ENCODE measurements around the gene TIGD1.
"Not testable (repeated sequence)": the region's sequence is repeated elsewhere in the genome, so short reads cannot be mapped to it uniquely, and the experiment has no call there.

The TIGD1 gene

DNA sequence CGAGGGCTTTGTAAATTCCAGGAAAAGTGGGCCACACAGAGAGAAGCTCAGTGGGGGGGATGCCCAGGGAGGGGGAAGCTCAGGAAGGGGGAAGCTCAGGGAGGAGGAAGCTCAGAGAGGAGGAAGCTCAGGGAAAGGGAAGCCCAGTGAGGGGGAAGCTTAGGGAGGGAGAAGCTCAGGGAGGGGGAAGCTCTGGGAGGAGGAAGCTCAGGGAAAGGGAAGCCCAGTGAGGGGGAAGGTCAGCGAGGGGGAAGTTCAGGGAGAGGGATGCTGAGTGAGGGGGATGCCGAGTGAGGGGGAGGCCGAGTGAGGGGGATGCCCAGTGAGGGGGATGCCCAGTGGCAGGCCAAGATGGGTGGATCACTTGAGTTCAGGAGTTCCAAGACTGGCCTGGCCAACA lies 11.7 kb downstream of the TIGD1 start:
- DNase-seq, result no peak

DNA sequence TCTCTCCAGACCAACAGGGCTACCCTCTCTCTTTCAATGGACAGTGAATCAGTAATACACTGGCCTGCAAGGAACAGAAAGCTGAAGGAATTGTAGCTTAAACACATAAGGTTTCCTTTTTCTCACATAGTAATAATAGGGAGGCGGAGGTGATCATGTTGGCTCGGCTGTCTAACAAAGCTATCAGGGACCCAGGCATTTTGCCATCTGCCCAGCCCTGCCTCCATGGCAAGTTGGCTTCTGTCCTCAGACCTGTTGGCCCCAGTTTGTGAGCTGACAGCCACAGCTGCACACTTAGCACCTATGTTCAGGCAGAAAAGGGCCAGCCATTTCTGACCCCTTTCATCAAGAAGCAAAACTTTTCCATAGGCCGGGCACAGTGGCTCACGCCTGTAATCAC lies 12.9 kb downstream of the TIGD1 start:
- no peak for DNase-seq

DNA sequence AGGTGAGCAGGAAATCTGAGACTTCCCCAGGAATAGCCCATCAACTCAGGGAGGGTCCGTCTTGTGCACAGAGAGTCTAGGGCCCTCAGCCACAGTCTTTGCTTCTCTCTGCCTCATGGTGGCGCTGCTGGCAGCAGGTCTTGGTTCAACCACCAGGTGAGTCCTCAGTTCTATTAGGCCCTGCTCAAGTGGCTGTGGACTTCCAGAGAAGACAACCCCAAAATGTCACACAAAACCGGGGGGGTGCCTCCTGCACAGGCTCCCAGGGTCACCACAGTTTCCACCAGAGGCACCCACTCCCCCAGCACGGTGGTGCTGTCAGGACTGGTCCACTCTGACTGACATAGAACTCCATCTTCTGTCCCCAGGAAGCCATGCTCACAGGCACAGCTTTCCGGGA lies 13.3 kb downstream of the TIGD1 start:
- DNase-seq, result peak; percentile 59

DNA sequence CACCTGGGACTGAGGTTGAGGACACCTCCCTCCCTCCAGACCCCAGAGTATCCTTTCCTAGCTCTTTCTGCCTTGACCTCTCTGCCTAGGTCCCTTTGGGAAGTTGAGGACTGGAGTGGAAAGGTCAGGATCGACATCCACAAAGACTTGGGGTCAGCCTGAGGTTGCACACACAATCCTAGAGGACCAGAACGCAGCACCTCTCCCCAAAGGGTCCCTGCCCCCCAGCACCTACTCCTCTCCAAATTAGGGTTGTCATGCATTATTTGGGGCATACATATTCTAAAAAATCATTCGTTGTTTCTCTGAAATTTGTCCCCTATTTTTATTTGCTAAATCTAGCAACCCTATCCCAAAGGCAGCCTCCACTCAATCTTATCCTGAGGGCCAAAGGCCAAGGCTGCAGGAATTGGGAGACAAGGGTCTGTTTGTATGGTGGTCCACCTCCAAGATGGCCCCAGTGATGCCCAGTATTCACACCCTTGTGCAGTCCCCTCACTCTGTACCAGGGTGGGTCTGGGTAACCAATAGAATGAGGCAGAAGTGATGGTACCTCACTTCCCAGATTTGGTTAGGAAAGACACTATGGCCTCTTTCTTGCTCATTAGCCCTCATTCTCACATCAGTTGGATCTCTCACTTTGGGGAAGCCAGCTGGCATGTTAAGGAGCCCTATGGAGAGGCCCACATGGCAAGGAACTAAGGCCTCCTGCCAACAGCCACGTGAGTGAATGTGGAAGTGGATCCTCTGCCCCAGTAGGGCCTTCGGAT lies 14.4 kb downstream of the TIGD1 start:
- no peak for DNase-seq

DNA sequence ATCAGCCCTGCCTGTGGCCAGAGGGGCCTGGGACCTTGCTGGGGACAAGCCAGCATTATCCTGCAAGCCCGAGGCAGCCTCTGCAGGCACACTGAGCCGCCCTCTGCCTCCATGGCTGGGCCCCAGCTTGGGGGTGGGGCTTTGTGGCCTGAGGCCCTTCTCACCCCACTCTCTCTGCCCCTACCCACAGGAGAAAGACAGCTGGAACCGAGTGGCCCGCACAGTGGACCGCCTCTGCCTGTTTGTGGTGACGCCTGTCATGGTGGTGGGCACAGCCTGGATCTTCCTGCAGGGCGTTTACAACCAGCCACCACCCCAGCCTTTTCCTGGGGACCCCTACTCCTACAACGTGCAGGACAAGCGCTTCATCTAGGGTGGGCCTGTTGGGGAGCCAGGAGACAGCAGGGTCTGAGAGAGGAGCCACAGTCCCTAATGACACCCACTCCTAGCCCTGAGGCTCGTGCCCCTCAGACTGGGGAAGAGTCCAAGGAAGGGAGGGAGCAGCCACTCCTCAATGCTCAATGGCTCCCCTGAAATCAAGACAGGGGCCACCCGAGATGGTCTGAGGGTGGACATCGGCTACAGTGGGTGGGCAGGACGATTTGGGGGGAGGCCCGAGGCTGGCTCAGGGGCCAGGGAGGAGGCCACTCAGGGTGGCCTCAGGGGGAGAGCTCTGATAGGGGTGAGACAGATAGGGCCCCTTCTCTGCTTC lies 15.3 kb downstream of the TIGD1 start:
- no peak for DNase-seq

DNA sequence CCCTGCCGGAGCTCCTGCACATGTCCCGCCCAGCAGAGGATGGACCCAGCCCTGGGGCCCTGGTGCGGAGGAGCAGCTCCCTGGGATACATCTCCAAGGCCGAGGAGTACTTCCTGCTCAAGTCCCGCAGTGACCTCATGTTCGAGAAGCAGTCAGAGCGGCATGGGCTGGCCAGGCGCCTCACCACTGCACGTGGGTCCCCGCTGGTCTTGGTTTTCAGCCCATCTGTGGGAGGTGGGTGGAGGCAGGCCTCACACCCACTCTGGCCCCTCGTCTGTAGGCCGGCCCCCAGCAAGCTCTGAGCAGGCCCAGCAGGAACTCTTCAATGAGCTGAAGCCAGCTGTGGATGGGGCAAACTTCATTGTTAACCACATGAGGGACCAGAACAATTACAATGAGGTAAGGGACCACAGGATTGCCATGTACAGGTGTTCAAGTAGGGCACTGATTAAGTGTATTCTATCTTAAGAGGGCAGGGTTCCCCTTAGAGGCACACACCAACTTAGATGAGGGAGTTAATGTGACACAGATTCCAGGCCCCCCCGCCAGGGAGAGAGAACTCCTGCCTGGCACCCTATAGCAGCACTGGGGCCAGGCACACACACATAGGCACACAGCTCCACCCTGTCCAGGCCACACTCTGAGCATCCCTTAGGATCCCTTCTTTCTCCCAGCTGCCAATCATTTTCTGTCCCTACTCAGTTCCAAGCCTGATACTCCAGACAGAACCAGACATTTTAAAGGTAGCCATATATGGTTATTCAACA lies 16.2 kb downstream of the TIGD1 start:
- DNase-seq, result no peak

DNA sequence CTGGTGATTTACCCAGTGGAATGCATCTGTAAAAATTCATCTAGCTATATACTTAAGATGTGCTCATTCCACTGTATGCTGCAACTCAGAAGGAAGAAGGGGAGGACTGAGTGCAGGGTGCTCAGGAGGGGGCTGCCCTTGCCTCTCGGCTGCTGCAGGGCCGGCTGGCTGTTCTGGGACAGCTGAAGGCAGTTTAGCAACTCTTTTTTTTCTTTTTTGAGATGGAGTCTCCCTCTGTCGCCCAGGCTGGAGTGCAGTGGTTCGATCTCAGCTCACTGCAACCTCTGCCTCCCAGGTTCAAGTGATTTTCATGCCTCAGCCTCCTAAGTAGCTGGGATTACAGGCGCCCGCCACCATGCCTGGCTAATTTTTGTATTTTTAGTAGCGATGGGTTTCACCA lies 17.5 kb downstream of the TIGD1 start:
- DNase-seq, result not testable (repeated sequence)

DNA sequence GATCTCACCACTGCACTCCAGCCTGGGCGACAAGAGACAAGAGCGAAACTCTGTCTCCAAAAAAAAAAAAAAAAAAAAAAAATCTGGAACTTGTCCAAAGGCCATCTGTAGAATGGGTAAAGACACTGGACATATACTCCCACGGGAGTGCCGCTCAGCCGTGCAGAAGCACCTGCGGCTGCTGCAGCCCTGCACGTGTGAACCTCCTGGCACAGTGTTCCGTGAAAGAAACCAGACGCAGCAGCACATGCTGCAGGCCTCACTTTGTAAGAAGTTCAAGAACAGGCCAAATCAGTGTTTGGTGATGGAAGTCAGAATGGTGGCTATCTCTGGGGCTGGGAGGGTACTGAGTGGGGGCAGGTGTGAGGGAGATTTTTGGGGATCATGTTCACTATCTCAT lies 17.9 kb downstream of the TIGD1 start:
- DNase-seq, result no peak

DNA sequence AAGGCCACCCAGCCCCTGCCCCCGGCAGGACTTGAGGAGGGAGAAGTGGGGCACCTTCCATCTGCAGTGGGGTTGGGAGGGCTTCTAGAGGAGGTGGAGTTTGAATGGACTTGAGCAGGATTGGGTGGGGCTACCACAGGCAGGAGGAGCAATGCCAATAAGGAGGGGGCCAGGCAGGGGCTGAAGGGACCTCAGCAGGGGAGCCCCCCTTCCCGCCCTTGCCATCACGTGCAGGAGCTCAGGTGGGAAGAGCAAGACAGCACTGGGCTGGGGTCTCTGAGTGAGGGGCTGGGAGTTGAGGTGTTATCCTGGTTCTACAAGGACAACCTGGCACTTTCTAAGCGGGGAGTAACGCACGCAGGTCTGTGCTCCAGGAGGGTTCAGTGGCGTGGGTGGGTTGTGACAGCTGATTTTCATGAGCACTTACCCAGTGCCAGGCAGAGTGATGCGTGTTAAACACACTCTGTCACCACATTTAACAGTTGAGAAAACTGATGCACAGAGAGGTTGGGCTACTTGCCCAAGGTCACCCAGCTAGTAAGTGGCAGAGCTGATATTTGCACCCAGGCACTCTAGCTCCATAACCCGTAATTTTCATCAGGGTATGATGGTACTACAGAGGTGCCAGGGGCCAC lies 19.6 kb downstream of the TIGD1 start:
- DNase-seq, result no peak

DNA sequence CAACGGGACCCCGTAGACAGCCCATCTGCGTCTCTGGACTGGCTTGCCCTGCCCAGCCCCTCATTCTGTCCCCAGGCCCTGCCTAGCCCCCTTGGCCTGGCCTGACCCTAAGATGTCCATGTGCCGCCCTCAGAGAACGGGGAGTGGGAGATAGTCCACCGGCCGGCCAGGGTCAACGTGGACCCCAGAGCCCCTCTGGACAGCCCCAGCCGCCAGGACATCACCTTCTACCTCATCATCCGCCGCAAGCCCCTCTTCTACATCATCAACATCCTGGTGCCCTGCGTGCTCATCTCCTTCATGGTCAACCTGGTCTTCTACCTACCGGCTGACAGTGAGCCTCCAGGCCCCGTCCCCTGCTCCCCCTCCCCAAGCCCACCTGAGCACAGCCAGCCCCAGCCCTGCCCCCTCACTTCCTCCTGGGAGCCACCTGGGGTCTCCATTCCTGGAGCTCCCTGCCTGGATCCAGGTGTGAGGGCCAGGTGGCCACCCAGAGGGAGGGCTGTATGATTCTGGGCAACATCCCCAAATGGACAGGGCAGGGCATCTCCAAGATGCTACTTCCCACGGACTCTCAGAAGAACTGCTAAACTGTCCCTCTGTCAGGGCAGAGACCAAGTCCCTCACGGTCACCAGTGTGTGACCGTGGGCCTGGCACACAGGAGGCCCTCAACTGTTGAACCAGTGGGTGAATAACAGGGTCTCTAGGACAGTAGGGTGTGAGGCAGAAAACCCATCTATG lies 20.4 kb downstream of the TIGD1 start:
- DNase-seq, result no peak

DNA sequence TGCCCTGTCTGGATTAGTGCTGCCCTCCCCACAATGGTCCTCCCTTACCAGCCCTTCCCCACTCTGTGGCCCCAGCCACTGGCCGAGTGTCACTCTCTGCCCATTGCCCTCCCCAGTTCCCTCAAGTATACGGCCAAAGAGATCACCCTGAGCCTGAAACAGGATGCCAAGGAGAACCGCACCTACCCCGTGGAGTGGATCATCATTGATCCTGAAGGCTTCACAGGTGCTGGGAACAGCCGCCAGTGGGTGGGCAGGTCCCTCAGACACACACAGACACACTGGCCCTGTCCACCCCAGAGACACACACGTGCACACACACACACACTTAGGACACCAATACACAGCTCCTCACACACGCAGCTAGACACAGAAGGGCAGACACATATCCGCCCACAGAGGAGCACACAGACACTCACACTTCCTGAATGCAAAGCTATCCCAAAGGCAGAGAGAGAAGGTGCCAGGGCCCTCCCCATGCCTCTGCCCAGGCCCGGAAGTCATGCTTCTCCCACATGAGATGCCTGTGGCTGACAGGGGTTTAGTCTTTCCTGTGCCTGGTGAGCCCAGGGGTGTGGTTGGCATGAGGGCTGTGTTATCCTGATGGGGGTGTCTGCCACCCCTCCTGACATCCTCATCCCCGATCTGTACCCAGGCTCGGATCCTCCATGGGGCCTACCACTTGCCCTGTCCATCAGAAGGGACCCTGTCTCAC lies 21.5 kb downstream of the TIGD1 start:
- no peak for DNase-seq

DNA sequence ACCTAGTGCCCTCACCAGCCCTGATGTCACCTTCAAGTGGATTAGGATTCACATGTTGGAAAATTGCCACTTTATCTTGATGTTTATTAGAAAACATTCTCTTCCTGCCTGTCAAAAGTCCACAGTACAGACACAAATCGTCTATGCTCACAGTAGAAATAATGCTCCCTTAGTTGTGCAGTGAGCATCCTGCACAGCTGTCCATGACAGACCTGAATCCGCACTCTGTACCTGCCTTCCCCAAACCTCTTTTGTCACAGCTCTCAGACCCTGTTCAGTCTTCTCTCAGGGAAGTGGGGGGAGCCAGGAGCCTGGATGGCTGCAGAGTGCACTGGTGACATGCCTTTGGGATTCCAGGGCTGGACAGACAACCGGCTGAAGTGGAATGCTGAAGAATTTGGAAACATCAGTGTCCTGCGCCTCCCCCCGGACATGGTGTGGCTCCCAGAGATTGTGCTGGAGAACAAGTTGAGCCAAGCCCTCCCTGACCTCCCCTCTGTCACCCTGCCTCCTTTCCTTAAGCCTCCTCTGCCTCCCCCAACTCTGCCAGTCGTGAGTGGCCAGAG lies 22.4 kb downstream of the TIGD1 start:
- DNase-seq, result no peak

DNA sequence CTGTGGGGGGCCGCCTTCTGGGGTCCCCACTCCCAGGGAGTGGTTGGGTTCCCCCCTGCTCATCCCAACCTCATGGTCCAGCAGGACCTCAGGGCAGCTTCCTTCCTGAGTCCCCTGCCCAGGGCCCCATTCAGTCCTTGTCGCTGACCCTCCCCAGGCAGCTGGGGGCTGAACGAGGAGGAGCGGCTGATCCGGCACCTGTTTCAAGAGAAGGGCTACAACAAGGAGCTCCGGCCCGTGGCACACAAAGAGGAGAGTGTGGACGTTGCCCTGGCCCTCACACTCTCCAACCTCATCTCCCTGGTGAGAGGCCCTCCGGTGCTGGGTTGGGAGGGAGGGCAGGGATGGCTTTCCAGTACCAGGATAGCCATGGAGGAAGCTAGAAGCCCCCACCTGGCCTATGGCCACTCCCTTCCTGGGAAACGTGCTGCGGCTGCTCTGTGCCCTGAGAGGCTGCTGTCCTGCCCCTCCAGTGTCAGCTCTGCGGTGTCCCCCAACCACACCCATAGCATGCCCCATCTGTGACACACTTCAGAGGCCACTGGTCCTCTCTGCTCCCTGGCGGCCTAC lies 23.9 kb downstream of the TIGD1 start:
- DNase-seq, result no peak

DNA sequence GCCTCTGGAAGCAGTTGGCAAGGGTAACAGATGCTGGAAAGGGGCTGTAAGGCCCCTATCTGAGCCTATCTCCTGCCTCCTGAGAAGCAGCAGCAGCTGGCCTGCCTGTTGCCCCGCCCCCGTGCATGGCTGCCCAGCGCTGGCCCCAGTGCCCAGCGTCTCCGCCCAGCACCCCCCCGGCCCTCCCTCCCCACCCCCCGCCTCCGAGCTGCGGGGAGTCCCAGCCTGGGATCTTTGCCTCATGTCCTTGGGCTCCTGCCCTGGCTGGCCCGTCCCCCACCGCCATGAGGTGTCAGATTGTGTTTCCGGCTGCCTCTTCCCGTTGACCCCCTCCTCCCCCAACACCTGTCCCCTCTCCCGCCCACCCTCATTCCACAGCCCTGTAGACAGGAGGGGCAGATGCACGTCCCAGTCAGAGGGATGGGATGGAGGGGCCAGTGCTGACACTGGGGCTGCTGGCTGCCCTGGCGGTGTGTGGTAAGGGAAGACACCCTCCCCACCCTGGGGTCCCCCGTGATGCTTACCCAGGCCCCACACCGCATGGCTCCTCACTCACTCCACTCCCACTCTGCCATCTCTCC lies 24.5 kb downstream of the TIGD1 start, which contains the start of gene CHRND:
CHRND (plus strand) TSS at position 370 of the 581 bp plus-strand sequence; CDS start at position 426, 56 bp downstream.
- DNase-seq, result no peak

DNA sequence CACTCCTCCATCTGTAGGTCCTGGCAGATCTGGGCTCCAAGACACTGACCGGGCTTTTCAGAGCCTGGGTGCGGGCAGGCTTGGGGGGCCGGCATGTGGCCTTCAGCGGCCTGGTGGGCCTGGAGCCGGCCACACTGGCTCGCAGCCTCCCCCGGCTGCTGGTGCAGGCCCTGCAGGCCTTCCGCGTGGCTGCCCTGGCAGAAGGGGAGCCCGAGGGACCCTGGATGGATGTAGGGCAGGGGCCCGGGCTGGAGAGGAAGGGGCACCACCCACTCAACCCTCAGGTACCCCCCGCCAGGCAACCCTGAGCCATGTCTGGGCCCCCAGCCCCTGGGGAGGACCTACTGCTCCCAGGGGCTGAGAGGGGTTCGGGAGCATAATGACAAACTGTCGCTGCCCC lies 25.2 kb downstream of the TIGD1 start:
- DNase-seq, result no peak

DNA sequence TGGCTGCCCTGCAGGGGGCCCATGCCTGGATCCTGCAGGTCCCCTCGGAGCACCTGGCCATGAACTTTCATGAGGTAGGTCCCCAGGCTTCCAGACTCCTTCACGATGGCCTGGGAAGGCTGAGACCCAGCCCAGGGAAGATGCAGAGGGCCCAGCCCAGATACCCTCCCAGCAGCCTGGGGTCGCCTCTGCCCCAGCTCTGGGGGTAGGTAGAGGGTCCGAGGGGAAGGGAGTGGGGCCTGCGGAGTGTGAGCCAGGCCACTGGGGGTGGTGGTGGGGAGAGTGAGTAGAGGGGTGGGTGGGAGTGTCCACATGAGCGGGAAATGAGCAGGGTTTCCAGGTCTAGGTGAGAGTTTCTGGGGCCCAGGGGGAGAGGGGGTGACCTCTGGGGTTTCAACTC lies 25.6 kb downstream of the TIGD1 start:
- DNase-seq, result no peak

DNA sequence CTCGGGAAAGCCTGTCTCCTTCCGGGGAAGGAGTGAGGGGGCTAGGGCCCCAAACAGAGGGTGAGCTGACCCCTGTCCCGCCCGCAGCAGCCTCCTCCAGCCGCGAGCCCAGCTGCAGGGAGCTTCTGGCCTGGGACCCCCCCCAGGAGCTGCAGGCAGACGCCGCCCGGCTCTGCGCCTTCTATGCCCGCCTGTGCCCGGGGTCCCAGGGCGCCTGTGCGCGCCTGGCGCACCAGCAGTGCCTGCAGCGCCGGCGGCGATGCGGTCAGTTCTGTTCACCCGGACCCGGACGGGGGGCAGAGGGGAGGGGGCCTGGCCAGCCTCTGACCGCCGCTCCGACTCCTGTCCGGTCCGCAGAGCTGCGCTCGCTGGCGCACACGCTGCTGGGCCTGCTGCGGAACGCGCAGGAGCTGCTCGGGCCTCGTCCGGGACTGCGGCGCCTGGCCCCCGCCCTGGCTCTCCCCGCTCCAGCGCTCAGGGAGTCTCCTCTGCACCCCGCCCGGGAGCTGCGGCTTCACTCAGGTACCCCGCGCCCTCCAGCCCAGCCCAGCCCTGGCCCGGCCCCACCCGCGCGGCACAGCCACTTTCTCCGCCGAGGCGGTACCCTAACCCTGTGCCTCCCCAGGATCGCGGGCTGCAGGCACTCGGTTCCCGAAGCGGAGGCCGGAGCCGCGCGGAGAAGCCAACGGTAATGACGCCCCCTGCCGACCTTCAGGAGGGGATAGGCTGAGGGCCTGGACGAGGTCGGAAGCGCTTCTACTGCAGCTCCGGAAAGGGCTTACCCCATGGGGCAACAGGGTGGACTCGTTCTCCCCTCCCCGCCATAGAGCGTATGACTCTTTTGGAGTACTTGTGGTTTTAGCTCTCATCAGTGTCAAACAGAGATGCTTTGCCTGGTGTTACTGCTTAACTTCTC lies 26.4 kb downstream of the TIGD1 start:
- DNase-seq, result peak; percentile 69

DNA sequence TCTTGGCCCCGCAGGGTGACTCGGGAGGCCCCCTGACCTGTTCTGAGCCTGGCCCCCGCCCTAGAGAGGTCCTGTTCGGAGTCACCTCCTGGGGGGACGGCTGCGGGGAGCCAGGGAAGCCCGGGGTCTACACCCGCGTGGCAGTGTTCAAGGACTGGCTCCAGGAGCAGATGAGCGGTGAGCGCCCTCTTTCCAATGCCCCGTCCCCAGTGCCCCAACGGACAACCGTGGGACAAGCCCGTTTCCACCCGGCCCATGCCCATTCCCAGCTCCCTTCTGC lies 27.0 kb downstream of the TIGD1 start:
- DNase-seq, result no peak

DNA sequence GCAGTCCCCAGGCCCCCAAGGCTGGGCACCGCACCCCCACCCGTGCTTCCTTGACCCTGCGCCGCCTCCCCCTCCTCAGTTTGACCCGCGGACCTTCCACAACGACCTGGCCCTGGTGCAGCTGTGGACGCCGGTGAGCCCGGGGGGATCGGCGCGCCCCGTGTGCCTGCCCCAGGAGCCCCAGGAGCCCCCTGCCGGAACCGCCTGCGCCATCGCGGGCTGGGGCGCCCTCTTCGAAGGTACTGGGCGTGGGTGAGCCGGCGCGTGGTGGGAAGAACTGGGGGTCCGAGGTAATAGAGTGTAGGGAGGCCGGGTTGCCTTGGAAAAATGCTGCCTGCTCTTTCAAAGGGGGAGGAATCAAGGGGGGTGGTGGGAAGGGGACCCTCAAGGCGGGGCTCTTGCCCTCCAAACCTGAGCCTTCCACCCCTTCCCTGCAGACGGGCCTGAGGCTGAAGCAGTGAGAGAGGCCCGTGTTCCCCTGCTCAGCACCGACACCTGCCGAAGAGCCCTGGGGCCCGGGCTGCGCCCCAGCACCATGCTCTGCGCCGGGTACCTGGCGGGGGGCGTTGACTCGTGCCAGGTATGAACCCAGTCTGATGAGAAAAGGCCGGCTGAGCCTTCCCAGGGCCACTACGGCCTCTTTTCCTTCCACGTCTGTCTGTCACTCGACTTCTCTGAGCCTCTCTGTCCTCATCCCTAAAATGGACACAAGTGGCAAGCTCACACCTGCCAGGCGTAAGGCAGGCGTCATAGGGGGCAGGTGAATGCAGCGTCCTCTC lies 27.5 kb downstream of the TIGD1 start:
- DNase-seq, result no peak

Measured in activated effector memory CD4-positive, alpha-beta T cell treated with anti-CD3 and anti-CD28 coated beads, Interleukin-2, amount 50 U/mL, for 16 hours (primary cell).